MM.1S (cell line): ENCODE results near the gene MS4A14.

Source experiments
- DNase-seq: peaks from one replicate; pipeline ENCODE4 v3.0.0-alpha.2; 2015
- H2AFZ ChIP-seq: fragments of 300-600 bp; sonication (generic); 2 replicates; pipeline ENCODE4 v1.6.0; 2016; ENCODE audit warnings: antibody characterized with exemption, low read length
- H3F3A ChIP-seq: fragments of 300-600 bp; sonication (generic); 2 replicates; pipeline ENCODE4 v1.6.1; 2016; ENCODE audit warnings: mild to moderate bottlenecking, antibody characterized with exemption, low read length, moderate library complexity, mixed read lengths; ENCODE audit not compliant: insufficient read depth
- H3K27ac ChIP-seq: fragments of 300-600 bp; sonication (generic); 2 replicates; pipeline ENCODE4 v1.5.1; 2016; ENCODE audit warnings: mild to moderate bottlenecking, low read length
- H3K27me3 ChIP-seq: fragments of 300-600 bp; sonication (generic); replicated peaks from 2 replicates; pipeline ENCODE4 v1.6.0; 2016; ENCODE audit warnings: low read length; ENCODE audit not compliant: insufficient read depth
- H3K36me3 ChIP-seq: fragments of 300-600 bp; sonication (generic); replicated peaks from 2 replicates; pipeline ENCODE4 v1.6.1; 2016; ENCODE audit warnings: mild to moderate bottlenecking, low read length, mixed read lengths; ENCODE audit not compliant: insufficient read depth
- H3K4me1 ChIP-seq: fragments of 300-600 bp; sonication (generic); 2 replicates; pipeline ENCODE4 v1.6.1; 2016; ENCODE audit warnings: low read length, mixed read lengths
- H3K4me2 ChIP-seq: fragments of 300-600 bp; sonication (generic); 2 replicates; pipeline ENCODE4 v1.6.0; 2016; ENCODE audit warnings: low read depth, low read length
- H3K4me3 ChIP-seq: fragments of 300-600 bp; sonication (generic); 2 replicates; pipeline ENCODE4 v1.5.1; 2016; ENCODE audit warnings: low read length, mixed read lengths
- H3K79me2 ChIP-seq: fragments of 300-600 bp; sonication (generic); 2 replicates; pipeline ENCODE4 v1.6.1; 2016; ENCODE audit warnings: mixed run types, low read length, mixed read lengths
- H3K9ac ChIP-seq: fragments of 300-600 bp; sonication (generic); 2 replicates; pipeline ENCODE4 v1.6.1; 2016; ENCODE audit warnings: low read length, mixed read lengths
- H3K9me2 ChIP-seq: fragments of 300-600 bp; sonication (generic); replicated peaks from 2 replicates; pipeline ENCODE4 v1.6.1; 2016; ENCODE audit warnings: mild to moderate bottlenecking, low read length, mixed read lengths; ENCODE audit not compliant: insufficient read depth
- H3K9me3 ChIP-seq: fragments of 300-600 bp; sonication (generic); replicated peaks from 2 replicates; pipeline ENCODE4 v1.6.1; 2016; ENCODE audit warnings: mild to moderate bottlenecking, low read length, mixed read lengths; ENCODE audit not compliant: insufficient read depth
- H4K20me1 ChIP-seq: fragments of 300-600 bp; sonication (generic); 2 replicates; pipeline ENCODE4 v1.6.1; 2016; ENCODE audit warnings: mild to moderate bottlenecking, low read length, moderate library complexity, mixed read lengths; ENCODE audit not compliant: insufficient read depth
- EZH2 ChIP-seq: fragments of 300-600 bp; sonication (generic); optimal IDR thresholded peaks from 2 replicates; pipeline ENCODE3; 2017; ENCODE audit warnings: low read depth, mild to moderate bottlenecking, antibody characterized with exemption, low read length, mixed read lengths
- EZH2phosphoT487 ChIP-seq: fragments of 300-600 bp; sonication (generic); IDR thresholded peaks from 2 replicates; pipeline ENCODE4 v1.6.1; 2018; ENCODE audit warnings: antibody characterized with exemption, low read length
- TF ChIP-seq, protein P1 (sequence below): fragments of 300-600 bp; sonication (generic); IDR thresholded peaks from 2 replicates; pipeline ENCODE4 v1.5.1; 2016; ENCODE audit warnings: antibody characterized with exemption, low read length, mixed read lengths

Gene MS4A14

DNA sequence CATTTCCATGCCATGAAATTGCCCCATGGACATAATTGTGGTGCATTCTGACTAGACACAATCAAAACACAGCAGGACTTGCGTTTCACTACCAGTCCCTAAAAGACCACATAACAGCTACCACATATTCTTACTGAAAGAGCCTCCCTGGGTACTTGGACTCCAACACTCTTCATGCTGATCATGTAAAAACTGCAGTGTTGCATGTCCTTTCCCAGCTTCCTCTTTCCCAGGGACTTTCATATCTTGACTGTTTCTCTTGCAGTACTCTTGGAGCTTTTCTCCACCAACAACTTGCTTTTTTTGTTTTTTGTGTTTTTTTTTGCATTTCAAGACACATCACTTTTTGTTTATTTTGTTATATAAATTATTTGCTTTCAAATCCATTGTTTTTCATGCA lies 46.3 kb upstream of the MS4A14 start:
- no peaks in the 10 kb centered on the region for H3K4me1 ChIP-seq
- H3K36me3 ChIP-seq: no peaks in the 10 kb centered on the region
- H3K4me3 ChIP-seq: no peak overlapping the region
- H3K9me2 ChIP-seq: no peaks in the 10 kb centered on the region
- no peaks in the 10 kb centered on the region for H3K9me3 ChIP-seq
- no peaks in the 10 kb centered on the region for H3K79me2 ChIP-seq
- H3F3A ChIP-seq: no peaks in the 10 kb centered on the region
- no peak for DNase-seq
- TF ChIP-seq EZH2phosphoT487: no peak
- no peak overlapping the region for H3K27ac ChIP-seq
- no peak overlapping the region for H3K9ac ChIP-seq
- no peak overlapping the region for H3K4me2 ChIP-seq
- no peaks in the 10 kb centered on the region for H4K20me1 ChIP-seq
- H2AFZ ChIP-seq: no peak overlapping the region
- H3K27me3 ChIP-seq: no peaks in the 10 kb centered on the region

DNA sequence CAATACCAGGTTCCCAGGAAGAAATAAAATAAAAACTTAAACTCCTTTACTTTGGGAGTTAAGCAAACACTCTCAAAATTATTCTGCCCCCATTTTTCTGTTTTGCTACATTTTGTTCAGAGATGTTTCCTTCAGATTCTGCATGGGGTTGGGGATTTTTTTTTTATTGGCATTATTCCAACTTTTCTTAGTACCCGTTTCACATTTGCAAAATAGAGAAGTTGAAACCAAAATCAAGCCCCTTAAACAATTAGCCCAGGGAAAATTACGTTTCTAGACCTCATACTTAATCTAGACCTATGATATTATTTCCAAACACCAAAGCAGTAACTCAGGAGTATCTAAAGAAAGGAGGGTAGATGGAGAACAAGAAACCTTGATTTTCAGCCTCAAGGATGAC lies 38.5 kb upstream of the MS4A14 start:
- Histone ChIP-seq H3K79me2 (no peaks in the 10 kb centered on the region), H3K4me2 (no peak overlapping the region), H3K4me1 (no peaks in the 10 kb centered on the region), H3K27me3 (no peaks in the 10 kb centered on the region), H3K36me3 (no peaks in the 10 kb centered on the region), H3K9me2 (no peaks in the 10 kb centered on the region), H3F3A (no peaks in the 10 kb centered on the region), H3K4me3 (no peak overlapping the region), H3K9me3 (no peaks in the 10 kb centered on the region), H2AFZ (no peak overlapping the region), H3K9ac (no peak overlapping the region), H4K20me1 (no peaks in the 10 kb centered on the region), H3K27ac (no peak overlapping the region)
- TF ChIP-seq, protein P1, sequence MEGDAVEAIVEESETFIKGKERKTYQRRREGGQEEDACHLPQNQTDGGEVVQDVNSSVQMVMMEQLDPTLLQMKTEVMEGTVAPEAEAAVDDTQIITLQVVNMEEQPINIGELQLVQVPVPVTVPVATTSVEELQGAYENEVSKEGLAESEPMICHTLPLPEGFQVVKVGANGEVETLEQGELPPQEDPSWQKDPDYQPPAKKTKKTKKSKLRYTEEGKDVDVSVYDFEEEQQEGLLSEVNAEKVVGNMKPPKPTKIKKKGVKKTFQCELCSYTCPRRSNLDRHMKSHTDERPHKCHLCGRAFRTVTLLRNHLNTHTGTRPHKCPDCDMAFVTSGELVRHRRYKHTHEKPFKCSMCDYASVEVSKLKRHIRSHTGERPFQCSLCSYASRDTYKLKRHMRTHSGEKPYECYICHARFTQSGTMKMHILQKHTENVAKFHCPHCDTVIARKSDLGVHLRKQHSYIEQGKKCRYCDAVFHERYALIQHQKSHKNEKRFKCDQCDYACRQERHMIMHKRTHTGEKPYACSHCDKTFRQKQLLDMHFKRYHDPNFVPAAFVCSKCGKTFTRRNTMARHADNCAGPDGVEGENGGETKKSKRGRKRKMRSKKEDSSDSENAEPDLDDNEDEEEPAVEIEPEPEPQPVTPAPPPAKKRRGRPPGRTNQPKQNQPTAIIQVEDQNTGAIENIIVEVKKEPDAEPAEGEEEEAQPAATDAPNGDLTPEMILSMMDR: no peak
- no peak for TF ChIP-seq EZH2
- no peak for TF ChIP-seq EZH2phosphoT487
- DNase-seq: no peak

DNA sequence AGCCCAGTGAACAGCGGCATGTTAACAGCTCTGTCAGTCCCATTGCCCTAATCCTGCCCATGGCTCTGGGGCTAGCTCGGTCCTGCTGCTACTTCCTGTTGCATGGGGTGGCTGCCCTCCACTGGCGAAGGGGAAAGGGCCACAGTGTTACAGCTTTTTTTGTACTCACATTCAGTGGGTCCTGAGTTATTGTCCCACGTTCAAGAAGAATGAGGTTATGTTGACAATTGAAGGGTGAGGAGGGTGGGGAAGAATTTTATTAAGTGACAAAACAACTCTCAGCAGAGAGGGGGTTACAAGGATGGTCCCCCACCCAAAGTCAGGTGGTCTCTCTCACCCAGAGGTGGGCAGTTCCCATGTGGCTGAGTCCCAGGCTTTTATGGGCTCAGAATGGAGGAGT lies 35.6 kb upstream of the MS4A14 start:
- no peak overlapping the region for H3K4me2 ChIP-seq
- no peak overlapping the region for H3K9ac ChIP-seq
- no peak overlapping the region for H3K4me3 ChIP-seq
- H3K27me3 ChIP-seq: peaks cover 5% of the 10 kb centered on the region; the same call in 1 of the 2 replicates
- no peaks in the 10 kb centered on the region for H3K9me2 ChIP-seq
- no peaks in the 10 kb centered on the region for H3F3A ChIP-seq
- H3K9me3 ChIP-seq: no peaks in the 10 kb centered on the region
- no peaks in the 10 kb centered on the region for H3K79me2 ChIP-seq
- no peak for TF ChIP-seq EZH2
- TF ChIP-seq EZH2phosphoT487: no peak
- TF ChIP-seq, protein P1: no peak
- H3K36me3 ChIP-seq: no peaks in the 10 kb centered on the region
- H4K20me1 ChIP-seq: no peaks in the 10 kb centered on the region
- no peak overlapping the region for H2AFZ ChIP-seq
- H3K27ac ChIP-seq: no peak overlapping the region
- no peak for DNase-seq
- H3K4me1 ChIP-seq: no peaks in the 10 kb centered on the region

DNA sequence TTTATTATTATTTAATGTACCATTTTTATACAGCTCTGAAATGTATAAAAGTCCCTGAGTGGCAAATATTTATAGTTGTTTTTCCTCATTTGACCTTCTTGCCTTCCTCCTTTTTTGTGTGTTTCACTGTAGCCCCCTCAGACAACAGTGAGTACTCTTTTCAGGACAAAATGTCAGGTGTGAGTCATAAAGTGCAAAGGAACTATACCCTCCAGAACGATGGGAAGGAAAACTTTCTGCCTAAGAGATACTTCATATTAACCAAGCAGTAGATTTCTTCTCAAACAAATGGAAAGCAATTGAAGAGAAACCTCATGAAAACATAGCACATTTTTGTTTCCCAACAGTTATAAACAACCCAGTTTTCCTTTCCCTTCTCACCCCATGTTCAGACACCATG lies 34.0 kb upstream of the MS4A14 start:
- H3K9ac ChIP-seq: no peak overlapping the region
- DNase-seq: no peak
- no peaks in the 10 kb centered on the region for H4K20me1 ChIP-seq
- H3K9me2 ChIP-seq: no peaks in the 10 kb centered on the region
- H3K4me3 ChIP-seq: no peak overlapping the region
- H3K36me3 ChIP-seq: no peaks in the 10 kb centered on the region
- peaks cover 5% of the 10 kb centered on the region; the same call in 1 of the 2 replicates for H3K27me3 ChIP-seq
- H3K4me1 ChIP-seq: peaks cover 4% of the 10 kb centered on the region; the same call in 1 of the 2 replicates
- H3K79me2 ChIP-seq: no peaks in the 10 kb centered on the region
- TF ChIP-seq, protein P1: no peak
- no peak for TF ChIP-seq EZH2
- TF ChIP-seq EZH2phosphoT487: no peak
- H3K4me2 ChIP-seq: no peak overlapping the region
- no peak overlapping the region for H3K27ac ChIP-seq
- 0 out of 2 replicates have a peak, but pooled peaks cover 5% of the 10 kb centered on the region for H3F3A ChIP-seq
- H2AFZ ChIP-seq: no peak overlapping the region
- no peaks in the 10 kb centered on the region for H3K9me3 ChIP-seq
